HG03378 (cell line): ENCODE data around the gene TPH1.

ENCODE experiments used
- ATAC-seq: cut with Tn5 transposase; IDR thresholded peaks from one replicate; pipeline ENCODE4 v1.9.1; 2021; ENCODE audit warnings: mild to moderate bottlenecking, moderate library complexity; ENCODE audit not compliant: unreplicated experiment

Gene TPH1

DNA sequence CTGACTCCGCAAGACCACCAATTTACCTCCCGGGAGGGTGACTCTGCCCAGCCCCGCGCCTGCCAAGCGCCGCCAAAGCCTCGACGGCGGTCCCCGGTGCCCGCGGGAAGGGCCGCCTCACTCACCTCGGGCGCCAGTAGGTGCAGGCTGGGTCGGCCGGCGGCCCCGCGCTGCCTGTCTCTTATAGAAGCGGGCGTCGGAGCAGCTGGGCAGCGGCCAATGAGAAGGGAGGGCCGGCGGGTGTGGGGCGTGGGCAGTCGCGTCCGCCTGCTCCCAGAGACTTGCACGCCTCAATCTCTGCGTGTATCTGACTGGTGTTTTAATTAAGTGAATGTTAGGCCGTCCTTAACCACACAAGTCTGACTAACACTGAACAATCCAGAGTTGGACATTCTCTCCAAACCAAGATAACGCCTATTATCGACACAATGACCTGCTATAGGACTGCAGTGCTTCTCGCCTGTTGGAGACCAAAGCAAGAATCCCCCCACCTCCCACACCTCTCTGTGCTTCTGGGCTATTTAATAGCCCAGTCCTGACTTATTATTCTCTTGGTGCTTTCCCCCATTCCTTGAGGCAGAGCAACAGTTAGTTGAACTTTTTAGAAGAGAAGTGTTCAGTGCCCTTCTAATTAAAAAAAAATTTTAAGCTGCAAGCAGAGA, at the start of gene TPH1:
Gene TPH1, minus strand, starts transcription at position 154 of the 662 bp plus-strand sequence. CDS start 5,507 bp downstream, outside the sequence.
- no peak for ATAC-seq

DNA sequence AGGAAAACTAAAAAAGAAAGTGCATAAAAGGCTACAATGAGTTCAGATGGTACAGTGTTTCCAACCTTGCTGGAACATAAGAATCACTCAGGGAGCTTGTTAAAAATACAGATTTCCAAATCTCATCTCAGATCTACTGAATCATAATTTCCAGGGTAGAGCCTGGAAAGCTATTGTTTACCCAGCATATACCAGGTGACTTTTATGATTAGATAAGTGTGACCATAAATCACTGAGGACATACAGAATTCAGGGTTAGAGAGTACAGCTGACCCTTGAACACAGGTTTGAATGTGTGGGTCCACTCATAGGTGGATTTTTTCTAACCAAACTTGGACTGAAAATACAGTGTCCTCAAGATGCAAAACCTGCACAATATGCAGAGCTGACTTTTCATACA, 47.9 kb upstream of the TPH1 start:
- no peak for ATAC-seq

DNA sequence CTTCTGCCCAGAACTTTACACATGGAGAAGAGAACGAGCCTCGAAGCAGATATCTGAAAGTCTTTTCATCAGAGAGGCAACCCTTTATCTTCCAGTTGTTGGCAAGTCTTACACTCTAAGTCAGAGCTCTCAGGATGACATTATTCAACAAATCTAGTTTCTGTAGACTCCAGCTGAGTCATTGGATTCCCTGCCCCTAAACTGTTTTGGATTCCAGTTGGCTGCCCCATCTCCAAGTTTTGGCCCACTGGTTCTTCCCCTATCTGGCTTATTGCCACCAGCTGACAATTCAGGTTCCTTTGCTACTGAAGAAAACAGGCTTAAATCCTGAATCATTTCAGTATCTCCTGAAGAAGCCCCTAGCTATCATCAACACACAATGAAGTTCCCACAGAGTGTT, 45.7 kb upstream of the TPH1 start:
- ATAC-seq: no peak

DNA sequence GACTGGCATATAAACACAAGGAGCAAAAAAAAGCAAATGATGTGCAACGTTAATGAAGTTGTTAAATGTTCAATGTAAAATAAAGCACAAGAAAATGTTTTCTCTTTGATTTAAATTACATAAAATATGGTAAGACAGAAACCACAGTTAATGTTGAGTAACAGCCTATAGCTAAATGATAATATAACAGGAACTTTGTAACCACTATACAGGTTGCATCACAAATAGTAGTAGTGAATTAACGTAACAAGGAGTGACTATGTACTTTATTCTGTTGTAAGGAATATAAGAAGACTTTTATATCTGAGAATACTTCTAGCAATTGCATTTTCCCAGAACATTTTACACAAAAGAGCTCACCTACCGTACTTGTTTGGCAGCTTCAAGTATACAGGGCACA, 42.9 kb upstream of the TPH1 start:
- no peak for ATAC-seq

DNA sequence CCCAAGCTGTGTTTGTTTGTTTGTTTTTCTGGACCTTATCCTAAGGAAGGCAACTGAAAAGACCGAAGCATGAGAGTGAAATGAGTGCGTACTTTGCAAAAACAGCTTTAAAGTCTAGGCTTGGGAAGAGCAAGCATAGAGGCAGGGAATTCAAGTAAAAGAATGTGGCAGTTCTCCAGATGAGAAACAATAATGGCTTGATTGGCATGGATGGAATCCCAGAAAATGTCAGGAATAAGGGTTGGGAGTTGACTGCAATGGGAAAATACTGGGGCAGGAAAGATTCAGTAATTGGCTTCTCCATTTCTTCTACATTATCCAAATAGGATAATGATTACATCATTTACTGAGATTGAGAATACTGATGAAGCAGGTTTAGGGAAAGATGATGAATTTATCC, 42.3 kb upstream of the TPH1 start:
- ATAC-seq: no peak

DNA sequence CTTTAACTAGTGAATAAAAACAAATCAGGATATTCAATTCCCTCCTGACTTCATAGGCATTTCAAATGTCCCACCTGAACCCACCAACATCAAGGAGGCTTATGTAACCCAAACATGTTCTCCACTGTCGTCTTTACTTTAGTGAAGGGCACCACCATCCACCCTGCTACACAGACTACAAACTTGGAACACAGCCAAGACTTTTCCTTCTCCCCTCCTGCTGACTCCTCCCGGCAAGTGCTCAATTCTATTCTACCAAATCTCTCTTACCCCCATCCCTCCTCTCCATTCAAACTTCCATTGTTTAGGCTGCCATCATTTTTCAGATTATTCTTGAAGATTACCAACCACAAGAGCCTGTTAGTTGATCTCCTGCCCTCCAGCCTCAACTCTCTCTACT, 35.5 kb upstream of the TPH1 start:
- no peak for ATAC-seq

DNA sequence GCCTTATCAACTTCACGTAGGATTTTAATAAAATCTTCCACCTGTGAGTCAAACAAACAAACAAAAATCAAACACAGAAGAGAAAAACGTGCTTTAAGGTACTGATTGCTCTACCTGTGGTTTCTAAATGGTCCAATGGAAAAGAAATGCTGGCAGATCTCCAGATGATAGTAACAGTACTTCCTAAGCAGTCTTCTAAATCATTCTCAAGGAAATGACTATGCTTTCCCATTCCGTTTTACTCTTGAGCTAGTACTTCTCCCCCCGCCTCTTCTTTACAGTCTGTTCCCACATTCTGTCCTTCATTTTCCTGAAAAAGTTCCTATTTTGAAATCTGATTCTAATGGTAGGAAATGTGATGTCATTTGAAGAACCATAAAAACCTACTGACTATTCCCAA, 34.4 kb upstream of the TPH1 start:
- ATAC-seq: no peak

DNA sequence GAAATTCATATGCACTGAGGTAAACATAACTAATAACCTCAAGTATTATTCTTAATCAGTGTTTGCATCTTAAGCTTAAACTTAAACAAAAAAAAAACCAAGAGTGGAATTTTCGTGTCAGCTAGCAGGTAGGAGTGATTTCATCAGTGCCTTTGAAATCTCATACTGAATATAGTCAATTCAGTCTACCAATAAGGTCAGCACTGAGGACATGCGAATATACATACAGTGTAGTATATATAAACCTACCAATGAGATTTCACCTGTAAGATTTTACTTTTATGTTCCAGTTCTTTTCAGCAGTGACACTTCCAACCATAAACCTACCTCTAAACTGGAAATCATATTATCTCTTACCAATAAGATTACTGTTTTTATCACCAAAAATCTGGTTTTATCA, 32.8 kb upstream of the TPH1 start:
- no peak for ATAC-seq

DNA sequence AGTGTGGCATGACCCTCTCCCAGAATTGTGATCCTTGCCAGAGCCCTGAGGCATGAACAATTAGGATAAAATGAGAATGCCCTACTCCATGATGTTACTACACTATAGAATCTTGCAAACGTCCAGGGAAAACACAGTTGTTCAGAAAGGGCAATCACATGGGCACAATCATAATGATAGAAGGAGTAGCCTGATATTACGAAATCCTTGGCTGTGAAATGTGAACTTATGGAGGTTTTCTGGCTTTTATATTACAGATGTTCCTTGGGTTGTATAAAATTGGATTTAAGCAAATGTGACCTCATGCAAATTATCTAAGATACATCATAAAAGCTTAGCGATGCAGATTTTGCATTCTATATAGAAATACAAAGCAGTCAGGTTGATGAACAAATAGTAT, 29.4 kb upstream of the TPH1 start:
- no peak for ATAC-seq

DNA sequence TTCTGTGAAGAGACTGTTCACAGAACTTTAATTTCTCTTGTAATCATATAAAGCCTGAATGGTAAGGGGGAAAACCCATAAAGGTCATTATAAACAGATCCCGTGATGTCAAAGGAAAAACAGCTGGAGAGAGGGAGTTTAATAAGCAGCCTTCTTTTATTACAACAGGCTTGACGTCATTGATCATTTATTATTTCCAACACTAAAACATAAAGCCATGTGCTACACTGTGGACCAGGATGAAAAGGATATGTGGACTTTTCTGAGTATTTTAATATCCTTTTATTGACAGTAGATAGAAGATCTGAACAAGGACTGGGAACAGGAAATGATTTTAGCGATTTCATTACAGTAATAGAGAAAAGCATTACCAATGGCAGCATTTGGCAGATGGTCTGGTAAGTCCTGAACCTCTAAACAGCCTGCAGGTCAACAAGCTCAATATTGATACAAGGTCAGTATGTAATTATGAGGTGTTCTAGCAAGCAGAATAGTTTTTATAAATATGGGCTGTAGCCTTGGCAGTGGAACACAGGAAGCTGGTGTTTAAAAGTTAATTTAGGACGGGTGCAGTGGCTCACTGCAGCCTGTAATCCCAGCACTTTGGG, 25.1 kb upstream of the TPH1 start:
- no peak for ATAC-seq

DNA sequence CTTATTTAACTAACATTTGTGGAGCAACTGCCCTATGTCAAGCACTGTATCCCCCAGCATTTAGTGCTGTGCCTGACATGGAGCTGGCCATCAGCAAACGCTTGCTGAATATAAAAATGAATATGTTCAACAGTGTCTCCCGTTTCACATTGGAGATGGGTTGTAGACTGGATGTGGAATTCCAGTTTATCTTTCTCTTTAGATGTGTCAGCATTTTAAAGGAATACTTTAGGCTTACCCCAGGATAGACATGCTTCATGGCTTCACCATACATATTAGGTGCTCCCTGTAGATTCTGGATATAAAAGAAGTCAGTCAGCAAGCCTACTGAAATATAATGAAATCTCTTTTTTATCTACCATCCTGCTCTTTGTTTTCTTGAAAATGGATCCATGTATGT, 21.3 kb upstream of the TPH1 start:
- ATAC-seq: no peak

DNA sequence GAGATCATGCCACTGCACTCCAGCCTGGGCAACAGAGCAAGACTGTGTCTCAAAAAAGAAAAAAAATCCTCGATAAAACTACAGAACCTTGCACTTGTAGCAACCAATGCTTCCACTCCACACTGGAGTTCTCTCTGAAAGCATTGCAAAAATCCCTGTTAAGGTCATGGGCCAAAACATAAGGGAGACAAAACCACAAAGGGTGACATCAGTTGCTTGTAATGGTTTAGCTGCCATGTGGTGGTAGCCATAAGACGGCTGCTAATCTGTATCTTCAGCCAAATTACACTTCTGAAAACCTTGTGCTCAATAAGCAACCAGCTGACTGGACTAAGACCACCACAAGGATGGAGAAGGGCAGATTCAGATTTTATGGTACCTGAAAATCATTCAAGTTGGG, 20.6 kb upstream of the TPH1 start:
- ATAC-seq: no peak

DNA sequence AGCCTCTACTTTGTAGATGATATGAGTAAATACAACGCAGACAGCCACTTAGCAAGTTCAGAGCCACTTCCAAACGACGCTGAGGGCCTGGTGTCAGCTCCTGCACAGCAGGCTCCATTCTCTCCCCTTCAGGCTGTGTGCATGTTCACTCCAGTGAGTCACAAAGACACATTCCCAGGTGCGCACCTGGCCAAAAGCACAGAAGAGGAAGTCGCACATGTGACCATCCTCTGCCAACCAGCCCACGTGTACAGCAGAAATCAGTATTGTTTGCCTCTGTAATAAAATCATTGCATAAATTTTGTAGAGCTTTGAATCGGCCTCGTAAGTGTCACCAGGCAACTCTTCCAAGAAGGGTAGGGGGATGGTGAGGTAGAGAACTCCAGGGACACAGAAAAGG, 19.5 kb upstream of the TPH1 start:
- ATAC-seq: no peak

DNA sequence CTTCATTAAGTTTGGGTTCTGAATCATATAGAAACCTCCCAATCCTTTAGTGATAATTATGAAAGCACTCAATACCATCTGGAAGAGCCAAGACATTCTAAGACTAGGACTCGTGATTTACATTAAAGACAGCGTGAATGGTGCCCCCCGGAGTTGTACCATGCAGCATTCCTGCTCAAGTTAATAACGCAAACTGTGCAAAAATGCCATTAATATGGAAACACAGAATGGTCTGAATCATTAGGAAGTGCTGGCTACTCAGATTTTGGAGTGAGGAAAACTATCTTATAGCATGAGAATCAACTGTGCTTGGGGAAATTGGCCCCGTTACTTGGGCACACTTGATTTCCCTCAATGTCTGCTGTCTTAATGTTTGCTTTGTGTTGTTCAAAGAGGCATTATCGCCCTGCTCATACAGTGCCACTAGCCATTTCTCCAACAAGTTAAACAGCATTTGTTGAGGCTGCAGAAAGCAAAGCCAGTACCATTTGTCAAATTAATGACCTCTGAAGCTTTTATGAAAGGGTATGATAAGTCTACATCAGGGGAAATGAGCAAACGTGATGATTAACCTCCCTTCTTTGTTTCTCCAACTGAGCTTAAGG, 18.5 kb upstream of the TPH1 start:
- ATAC-seq: no peak

DNA sequence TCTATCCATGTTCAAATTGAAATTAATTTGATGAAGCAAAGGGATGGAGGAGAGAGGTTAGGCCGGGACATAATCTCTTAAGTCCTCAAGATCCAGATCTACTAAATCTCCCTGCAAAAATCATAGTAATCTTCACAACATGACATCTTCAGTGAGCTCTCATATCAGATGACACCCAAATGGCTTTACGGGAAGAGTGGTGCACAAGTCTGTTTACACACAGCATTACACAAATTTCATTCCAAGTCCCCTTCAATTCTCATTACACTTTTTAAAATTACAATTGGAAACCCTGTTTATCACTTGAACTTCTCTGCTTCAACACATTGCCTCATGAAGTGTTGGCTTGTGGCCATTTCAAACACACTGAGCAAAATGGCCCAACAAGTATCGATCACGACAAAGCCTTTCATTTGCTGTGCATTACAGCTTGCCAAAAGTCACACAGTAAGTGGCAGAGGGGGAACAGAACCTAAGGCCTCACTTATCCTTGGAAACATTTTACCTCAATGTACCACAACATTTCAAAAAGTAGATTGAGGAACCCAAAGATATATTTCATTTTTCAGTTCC, 17.9 kb upstream of the TPH1 start:
- no peak for ATAC-seq

DNA sequence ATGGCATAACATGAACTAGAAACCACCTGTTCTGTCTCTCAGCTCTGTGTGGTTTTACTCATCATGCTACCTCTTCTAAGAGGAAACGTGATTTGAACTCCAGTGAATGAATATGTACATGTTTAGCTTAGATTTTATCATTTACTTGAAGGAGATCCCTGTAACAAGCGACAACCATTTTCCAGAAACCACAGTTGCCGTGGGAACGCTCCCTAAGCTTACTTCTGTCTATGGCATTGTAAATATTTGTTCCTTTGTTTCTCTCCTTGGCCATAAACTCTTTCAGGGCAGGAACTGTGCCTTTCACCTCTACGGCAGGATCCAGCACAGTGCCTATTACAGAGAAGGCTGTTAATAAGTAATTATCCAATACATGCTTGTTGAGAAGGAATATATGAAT, 17.1 kb upstream of the TPH1 start:
- ATAC-seq: no peak

DNA sequence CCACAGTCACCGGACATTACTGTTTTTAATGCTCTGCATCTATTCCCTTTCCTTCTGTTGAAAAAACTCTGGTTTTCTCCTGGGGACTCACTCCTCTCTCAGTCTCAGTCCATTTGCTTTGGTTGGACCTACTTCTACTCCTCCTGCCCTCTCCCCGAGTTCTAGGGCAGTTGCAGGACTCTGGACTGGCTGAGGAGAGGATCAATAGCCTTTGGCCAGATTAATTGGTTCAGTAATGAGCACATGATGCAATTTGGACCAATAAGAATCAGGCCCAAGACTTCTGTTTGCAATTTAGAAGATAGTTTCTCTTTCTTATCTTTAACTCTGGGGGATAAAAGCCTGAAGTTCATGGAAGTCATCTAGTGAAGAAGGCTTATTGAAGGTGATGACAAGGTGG, 15.3 kb upstream of the TPH1 start:
- no peak for ATAC-seq

DNA sequence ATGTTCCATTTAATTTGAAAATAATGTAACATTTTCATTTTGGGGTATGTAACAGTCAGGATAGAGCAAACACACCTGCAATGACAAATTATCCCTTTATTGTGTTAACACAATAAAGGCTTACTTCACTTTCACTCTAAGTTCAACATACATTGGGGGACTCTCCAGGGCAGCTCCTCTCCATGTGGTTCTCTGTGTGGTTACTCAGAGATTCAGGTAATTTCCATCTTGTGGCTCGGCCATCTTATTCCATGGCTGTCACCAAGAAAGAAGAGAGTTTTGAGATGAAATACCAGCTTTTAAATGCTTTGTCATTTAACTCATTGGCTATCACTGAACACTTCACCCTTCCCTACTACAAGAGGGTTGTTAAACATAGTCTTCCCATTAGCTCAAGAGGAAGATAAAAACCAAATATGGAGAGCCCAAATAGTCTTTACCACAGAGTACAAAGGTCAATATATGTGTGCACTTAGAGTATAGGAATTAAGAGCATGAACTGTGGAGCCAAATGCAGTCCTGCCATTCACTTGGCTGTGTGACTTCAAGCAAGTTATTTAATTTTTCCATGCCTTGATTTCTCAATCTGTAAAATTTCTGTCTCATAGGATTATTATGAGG, 10.6 kb upstream of the TPH1 start:
- ATAC-seq: no peak

DNA sequence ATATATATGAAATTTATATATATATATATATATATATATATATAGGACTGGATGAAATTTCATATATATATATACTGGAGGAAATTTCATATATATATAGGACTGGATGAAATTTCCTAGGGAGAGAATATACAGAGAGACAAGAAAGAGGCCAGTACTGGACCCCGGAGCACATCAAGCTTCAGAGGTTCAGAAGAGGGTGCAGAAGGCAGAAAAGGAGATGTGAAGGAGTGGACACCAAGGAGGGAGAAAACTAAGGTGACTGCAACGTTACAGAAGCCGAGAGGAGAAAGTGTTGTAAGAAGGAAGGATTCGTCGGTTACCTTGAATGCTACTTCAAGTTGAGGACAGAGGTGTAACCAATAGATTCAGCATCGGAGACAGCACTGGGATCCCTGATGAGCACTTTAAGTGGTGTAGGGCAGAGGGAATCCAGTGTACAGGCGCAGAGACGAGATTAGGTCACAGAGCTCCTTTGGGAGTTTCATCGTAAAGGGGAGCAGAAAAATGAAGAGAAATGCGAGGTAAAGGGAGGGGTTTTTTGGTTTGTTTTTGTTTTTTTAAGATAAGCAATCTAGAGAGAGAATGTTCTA, 8.5 kb upstream of the TPH1 start:
- ATAC-seq: no peak

DNA sequence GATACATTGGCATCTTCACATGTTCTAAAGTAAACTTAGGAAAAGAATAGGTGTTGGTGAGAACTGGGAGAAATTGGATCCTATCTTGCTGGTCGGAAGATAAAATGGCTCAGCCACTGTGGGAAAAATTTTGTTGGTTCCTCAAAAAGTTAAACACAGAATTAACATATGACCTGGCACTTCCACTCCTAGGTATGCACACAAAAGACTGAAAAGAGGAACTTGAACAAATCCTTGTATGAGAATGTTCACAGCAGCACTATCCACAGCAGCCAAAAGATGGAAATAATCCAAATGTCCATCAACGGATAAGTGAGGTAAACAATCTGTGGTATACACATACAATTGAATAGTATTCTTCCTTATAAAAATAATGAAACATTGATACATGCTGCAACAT, 4.8 kb upstream of the TPH1 start:
- ATAC-seq: no peak

DNA sequence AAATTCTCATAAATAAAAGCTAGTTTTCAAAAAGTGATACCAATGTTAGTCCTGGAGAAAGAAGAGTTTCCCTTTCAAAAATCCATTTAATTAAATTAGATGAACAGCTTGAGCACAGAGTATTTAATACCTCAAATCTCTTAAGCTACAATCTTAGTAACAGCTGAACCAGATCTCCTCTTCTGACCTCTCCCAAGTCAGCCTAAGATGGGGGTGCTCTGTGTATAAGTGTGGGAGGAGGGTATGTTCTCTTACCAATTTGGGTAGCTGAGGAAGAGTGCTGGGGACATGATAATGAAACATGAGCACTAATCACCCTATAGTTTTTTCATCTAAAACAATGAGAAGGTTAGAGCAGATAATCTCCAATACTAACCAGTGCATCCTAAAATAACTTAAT, 9.6 kb downstream of the TPH1 start:
- ATAC-seq: no peak

DNA sequence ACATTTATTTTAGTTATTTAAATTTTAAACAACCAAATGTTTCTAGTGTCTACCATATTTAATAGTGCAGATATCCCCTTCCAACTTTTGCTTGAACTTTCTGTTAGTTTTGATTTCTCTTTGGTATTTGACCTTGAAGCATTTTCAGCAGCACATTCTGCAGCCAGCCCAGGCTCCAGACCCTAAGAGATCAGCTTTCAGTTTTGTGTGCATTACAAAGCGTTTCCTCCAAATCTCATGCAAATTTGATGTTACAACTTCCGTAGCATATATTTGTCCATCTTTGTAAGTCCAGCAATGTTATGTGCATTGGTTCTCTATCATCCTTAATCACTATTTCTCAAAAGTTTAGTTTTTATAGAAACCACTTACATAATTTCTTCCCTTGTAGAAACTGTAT, 18.6 kb downstream of the TPH1 start:
- ATAC-seq: no peak
